ELR (cell line): ENCODE measurements around the gene URGCP.
"Not testable (repeated sequence)": the region's sequence is repeated elsewhere in the genome, so short reads cannot be mapped to it uniquely, and the experiment has no call there.

Source experiments
- DNase-seq: peaks from one replicate; pipeline ENCODE4 v3.0.0-alpha.2; 2015; ENCODE audit warnings: low read depth

The URGCP gene

DNA sequence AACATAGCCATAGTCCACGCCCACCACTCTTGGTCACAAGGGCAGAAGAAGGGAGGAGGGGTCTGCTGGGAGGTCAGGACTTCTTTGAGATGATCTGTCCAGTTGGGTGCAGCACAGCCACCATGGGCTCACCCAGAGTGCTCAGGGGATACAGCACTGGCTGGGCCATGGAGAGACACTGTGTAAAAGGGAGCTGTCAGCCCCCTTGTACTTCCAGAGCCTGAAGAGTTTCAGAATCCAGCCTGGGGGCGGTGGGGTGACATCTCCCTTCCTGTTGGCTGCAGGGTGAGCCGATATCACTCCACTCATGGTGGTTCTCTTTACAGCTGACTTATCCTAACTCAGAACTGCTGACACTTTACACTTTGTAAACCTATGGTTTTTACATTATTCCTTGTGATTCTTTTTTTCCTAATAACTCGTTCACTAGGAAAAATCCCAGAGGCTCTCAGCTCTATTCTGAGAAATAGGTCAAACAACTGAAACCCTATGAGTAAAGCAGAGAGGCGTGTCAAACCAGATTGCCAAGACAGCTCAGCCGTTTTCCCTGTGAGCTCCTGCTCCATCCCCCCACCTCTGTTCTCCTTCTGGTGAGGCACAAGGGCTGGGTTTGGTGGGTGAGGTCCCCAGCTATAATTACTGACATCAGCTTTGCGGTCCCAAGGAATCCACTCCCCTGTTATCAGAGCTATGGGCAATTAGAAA, 33.8 kb downstream of the URGCP start:
- DNase-seq, result peak; percentile 90

DNA sequence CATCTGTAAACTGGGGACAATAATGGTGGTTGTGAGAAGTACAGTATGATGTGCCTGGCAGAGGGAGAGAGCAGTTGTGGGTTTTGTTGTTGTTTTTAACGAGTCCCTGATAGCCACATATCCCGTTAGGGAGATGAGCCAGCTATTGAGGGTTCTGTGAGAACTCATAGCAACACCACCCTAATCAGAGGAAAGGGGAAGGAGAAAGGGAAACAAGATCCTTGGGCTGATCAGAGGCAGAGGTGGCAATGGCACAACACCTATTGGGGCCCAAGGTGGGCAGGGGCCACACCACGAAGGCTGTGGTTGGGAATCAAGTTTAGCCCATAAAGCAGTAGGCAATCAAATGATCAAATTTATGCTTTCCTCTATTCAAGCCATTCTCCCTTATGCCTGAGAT, 35.3 kb downstream of the URGCP start:
- DNase-seq, result no peak

GRCh38 chr7:43870316-43870715, 36.1 kb downstream of the URGCP start:
- peak; percentile 71 for DNase-seq

GRCh38 chr7:43869867-43870240, 36.5 kb downstream of the URGCP start:
- peak; percentile 99 for DNase-seq

DNA sequence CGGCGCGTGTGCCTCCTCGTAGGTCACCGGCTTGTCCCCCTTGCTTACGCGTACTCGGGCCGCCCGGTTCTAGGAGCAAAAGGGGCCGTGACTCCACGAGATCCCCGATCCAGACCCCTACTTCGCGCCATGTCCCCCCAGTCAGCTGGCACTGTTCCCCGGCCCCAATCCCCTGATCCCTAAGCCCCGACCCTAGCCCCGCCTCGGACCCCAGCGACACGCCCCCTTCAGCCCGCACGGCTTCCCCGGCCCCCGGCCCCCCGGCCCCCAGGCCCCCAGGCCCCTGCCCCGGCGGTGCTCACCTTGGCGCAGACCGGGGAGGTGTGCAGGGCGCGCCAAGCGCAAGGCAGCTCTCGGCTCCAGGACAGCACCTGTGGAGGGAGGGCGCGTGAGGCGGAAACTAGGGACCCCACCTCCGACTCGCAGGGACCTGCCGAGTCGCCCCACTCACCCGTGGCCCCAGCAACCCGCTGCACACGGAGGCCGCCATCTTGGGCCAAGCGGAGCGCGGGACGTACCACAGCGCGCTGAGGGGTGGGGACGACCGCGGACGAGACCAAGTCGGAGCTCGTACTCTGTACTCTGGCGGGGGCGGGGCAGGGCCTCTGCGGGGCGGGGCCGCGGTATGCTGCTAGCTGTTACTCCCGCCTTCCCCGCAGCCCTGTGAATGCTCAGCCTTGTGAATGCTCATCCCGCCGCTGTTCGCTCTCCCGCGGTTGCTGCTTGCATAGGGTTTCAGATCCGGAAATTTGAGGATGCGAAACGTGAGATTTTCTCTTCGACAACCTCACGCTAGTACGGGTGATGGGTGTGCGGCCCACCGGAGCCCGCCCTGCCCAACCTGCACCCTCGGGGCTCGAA, 37.2 kb downstream of the URGCP start, which contains the start of gene MRPS24:
MRPS24 (minus strand) TSS at position 512 of the 861 bp plus-strand sequence; CDS start at position 490, 22 bp downstream.
- peak; percentile 99 for DNase-seq

DNA sequence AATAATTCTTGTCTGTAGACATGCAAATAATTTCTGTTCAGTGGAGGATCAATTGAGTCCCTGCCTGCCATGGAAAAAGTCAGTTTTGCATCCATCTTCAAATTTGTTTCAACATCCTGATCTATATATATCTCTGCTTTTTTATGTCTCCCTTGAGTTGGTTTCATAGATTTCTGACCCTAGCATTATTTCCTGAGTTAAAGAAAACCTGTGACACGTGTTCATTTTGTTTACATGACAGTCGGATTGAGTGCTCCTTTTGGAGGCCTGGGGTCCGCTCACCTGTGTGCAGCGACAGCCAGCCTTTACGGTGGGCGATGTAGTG, 37.8 kb downstream of the URGCP start:
- DNase-seq, result no peak

DNA sequence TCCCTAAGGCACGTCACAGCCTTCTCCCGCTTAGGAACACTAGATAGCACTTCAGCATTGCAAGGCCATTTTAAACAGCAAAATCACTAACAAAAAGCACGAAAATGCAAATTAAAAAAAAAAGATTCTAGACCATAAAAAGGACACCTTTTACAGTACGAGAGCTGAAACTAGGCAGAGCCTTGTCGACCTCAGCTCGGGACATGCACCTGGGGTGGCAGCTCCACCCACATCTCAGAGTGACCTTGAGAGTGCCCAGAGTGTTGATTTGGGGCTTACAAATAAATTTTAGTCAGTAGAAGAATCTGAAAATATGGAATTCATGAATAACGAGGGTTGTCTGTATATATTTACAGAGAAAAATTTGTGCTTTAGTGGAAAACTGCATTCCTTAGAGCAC, 38.2 kb downstream of the URGCP start:
- no peak for DNase-seq

DNA sequence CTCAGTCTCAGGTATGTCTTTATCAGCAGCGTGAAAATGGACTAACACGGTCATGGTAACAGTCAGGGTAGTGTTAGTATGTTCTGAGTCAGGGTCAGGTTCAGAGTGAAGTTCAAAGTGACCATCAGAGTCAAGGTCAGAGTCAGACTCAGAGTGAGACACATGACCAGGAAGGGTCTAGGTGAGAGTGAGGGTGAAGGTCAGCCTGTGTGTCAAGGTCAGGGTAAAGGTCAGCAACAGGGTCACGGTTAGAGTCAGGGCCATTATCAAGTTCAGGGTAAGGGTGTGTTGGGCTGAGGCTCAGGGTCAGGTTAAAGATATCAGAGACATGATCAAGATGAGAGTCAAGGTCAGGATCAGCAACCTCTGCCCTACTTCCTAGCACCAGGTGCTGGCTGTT, 41.1 kb downstream of the URGCP start:
- no peak for DNase-seq

GRCh38 chr7:43864126-43864525, 42.3 kb downstream of the URGCP start:
- no peak for DNase-seq

GRCh38 chr7:43856996-43857395, 49.4 kb downstream of the URGCP start:
- DNase-seq, result peak; percentile 78

GRCh38 chr7:43856316-43856715, 50.1 kb downstream of the URGCP start:
- DNase-seq, result no peak

DNA sequence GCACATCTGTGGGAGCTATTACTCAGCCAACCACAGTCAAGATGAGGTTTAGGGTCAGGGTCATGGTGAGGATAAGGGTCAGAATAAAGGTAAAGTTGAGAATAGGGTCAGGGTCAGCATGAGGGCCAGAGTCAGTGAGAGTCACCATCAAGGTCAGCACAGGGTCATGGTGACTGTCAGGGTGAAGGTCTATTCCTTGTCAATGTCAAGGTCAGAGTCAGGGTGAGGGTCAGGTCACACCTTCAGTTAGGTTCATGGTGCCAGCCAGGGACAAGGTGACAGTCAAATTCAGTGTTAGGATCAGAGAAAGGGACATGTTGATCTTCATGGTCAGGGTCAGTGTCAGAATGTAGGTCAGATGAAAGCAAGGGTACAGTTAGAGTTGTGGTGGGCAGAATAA, 51.2 kb downstream of the URGCP start:
- no peak for DNase-seq

- no peak for DNase-seq
Measured at GRCh38 chr7:43851805-43852204, 54.6 kb downstream of the URGCP start.

DNA sequence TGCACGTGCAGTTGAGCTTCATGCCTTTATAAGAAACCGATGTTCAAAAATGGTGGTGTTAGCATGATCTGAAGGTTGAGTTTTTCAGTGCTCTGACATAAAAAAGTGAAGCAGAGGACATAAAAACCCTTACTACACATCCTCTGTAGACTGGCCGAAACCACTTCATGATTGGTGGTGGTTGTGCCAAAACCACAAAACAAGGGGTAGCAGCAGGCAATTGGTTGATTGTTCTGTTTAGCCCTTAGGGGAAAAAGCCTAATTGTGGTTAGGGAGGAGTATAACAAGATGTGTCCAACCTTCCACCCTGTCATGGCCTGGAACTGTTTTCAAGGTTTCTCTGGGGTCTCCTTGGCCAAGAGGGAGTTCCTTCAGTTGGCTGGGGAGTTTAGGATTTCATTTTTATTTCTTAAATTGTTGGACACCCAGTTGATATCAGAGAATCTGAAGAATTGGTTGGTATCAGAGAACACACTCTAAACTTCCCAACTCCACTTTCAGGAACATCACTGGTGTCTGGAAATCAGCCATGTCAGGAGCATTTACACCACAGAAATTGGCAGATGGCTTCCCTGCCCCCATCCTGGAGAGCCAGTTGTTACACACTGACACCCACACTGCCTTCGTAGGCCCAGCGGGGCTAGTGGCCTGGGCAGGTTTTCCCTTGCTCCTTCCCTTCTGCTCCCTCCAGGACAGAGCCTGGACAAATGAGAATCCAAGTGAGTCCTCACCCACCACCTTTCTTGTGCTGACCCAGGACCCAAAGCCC, 55.9 kb downstream of the URGCP start:
- DNase-seq, result peak; percentile 20

GRCh38 chr7:43849047-43849446, 57.3 kb downstream of the URGCP start:
- DNase-seq, result no peak

- peak; percentile 70 for DNase-seq
Measured at GRCh38 chr7:43847496-43847895, 58.9 kb downstream of the URGCP start.

DNA sequence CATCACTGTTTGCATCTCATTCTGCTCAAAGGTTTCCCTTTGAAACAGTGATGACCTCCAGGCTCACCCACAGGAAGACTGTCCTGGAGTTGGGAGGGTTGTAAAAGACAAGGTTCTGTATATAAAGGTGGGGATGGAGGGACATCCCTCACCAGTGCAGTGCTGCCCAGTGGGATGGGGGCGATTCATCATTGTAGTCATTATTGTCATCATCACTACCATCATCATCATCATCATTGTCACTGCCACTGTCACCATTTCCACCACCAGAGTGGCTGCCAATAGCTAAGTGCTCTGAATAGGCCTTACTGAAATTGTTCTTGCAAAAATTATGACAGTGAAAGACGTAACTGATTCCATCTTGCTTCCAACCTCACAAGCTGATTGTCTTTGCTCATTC, 61.7 kb downstream of the URGCP start:
- DNase-seq, result no peak

DNA sequence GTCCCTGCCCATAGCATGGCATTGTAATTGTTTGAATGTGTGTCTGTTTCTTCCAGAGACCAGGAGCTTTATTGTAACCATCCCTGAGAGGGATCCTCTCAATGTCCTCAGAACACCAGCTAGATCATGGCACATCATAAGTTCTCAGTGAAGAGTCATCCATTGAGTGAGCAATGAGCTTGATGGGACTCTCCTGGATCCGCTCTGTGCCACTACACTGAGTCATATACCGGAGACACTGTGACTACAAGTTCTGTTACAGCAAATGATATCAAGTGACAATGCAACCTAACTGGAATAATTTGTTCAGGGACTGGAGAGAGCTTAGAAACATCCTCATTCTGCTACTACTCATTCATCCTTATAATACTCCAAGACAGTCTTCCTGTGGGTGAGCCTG, 62.1 kb downstream of the URGCP start:
- DNase-seq, result peak; percentile 46

DNA sequence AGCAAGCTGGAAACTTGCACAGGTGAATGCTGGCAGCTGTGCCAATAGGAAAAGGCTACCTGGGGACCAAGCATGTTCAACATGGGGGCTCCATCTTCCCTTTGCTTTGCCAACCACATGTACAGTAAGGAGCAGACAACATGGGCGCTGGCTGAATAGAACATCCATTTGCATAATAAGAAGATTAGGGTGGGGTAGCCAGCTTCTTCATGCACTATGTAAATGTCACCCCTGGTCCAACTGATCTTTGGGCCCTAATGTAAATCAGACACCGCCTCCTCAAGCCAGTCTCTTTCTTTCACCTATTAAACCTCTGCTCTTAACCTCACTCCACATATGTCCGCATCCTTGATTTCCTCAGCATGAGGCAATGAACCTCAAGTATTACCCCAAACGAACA, 63.1 kb downstream of the URGCP start:
- DNase-seq, result no peak

GRCh38 chr7:43838201-43838658, 68.2 kb downstream of the URGCP start:
- DNase-seq, result no peak

GRCh38 chr7:43834463-43835251, 71.7 kb downstream of the URGCP start:
- peak; percentile 74 for DNase-seq

- not testable (repeated sequence) for DNase-seq
Measured at GRCh38 chr7:43830917-43831316, 75.5 kb downstream of the URGCP start.
